Measurements from ENCODE around the gene KCNN2.
A peak's percentile ranks its signal among the peaks of the same experiment; 100 is the strongest.

The KCNN2 gene

DNA sequence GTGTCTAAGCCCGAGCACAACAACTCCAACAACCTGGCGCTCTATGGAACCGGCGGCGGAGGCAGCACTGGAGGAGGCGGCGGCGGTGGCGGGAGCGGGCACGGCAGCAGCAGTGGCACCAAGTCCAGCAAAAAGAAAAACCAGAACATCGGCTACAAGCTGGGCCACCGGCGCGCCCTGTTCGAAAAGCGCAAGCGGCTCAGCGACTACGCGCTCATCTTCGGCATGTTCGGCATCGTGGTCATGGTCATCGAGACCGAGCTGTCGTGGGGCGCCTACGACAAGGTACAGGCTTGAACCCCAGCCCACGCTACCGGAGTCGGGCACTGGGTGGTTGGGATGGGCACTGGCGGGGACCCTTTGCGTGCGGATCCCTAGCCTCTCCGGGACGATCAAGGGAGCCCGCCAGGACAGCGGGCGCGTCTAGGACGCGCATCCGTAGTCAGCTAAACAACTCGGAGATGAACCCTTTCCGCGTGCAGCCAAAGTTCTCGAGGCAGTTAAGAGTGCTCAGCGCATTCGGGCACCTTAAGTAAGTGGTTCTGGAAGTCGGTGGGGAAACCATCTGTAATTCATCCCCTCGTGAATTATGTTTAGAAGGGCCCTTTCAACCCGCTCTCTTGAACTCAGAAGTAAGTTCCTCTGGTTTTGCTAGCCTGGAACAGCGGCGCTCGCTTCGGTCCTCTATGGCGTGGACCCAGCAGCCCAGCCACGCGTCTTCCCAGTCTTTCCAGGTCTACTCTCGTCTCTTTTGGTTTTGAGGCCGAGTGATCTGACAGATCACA lies 1.3 kb downstream of the KCNN2 start:
- DNase-seq (ENCODE audit: low spot score): no peak

GRCh38 chr5:114363837-114364236 lies 2.0 kb downstream of the KCNN2 start:
- no peak for DNase-seq (ENCODE audit: low spot score)

DNA sequence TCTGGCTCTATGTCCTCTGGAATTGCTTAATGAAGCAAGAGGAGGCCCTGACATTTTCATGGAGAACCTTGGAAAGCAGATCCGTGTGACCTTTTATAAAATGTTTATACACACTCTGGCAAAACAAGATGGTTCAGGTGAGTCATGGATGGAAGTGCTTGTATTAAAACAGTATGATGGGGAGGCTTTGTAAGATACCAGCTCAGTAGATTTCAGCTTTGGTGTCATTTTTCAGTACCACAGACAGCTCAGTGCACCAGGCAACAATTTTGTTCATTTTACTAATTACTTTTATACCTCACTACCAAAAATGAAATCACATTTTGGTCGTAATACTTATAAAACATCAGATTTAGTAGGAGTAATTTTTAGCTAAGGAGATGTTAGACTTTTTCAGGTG lies 5.2 kb downstream of the KCNN2 start:
- DNase-seq (ENCODE audit: low spot score): no peak

DNA sequence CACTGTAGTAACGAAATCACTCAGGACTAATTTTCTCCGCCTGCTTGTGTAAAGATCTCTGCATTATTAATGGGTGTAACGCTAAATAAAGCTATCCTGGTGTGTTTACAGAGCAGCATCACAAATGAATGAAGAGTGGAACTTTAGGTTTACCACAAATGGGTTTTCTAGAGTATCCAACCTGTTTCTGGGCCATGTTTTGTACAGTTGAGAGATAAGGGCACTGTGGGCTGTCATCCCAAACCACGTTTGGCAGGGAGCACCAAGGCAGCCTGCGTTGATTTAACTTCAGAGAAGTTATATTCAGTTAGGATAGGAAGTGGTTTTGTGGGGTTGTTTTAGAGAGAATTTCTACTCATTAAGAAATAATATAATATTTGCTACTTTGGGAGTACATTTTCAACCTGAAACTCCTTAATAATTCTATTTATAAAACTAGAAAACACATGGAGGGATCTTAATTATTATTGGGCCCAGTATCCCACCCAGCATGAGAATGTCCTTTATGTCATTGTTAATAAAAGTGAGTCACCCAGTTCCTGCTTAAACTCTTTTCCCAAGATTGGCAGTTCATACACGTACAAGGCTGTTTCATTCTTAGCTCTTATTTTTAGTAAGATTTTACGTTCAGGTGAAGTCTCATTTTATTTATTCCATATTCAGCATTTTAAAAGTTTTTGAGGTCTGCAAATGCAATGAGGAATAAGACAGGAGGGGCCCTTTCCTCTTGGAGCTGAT lies 8.0 kb downstream of the KCNN2 start:
- DNase-seq (ENCODE audit: low spot score): no peak

GRCh38 chr5:114377050-114377844 lies 15.4 kb downstream of the KCNN2 start:
- no peak for DNase-seq (ENCODE audit: low spot score)

DNA sequence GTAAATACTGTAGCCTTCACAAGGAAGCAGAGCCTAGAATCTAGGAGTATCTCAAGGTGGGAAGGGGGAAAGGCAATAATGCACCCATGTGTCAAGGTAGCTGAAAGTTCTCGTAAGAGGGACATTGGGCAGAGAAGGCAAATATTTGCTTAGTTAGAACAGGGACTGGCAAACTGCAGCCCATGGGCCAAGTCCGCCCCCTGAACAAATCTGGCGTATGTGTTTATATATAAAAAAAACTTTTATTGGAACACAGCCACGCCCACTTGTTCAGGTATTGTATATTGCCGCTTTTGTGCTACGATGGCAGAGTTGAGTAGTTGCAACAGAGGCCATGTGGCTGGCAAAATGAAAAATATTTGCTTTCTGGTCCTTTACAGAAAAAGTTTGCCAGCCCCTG lies 16.1 kb downstream of the KCNN2 start:
- DNase-seq (ENCODE audit: low spot score): no peak

GRCh38 chr5:114380721-114381120 lies 18.9 kb downstream of the KCNN2 start:
- DNase-seq (ENCODE audit: low spot score): no peak

DNA sequence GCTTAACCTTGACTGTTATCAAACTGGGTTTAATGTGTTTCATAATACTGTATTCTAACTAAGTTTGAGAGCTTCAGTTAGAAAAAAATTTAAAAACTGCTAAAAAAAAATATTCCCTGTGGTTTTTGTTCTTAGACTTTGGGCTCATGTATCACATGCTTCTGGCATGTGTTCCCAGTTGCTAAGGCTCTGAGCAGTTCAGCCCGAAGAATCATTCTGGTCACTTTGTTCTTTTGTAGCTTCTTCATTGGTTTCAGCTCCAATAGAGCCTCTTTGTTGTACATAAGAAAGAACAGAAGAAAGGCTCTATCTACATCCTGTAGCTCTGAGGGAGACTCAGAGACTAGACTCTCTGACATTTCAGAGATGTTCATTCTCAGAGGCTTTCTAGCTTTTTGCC lies 25.6 kb downstream of the KCNN2 start:
- DNase-seq (ENCODE audit: low spot score): no peak

DNA sequence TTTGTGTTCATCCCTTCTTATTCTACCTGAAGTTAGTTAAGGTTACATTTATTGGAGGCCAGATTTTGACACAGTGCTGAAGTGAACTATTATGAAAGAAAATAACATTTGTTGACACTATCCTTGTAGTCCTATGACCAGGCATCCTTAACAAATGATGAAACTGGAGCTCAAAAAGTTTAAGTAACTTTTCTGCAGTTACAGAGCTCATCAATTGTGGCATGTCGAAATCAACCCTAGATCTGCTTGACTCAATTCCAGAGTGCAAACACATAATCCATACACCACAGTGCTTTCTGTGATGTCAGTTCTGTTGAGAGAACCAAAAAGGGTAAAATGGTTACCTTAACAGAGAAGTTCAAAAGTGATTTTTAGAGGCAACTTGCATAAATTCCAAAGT lies 28.6 kb downstream of the KCNN2 start:
- DNase-seq (ENCODE audit: low spot score): no peak

GRCh38 chr5:114391321-114391720 lies 29.5 kb downstream of the KCNN2 start:
- no peak for DNase-seq (ENCODE audit: low spot score)

DNA sequence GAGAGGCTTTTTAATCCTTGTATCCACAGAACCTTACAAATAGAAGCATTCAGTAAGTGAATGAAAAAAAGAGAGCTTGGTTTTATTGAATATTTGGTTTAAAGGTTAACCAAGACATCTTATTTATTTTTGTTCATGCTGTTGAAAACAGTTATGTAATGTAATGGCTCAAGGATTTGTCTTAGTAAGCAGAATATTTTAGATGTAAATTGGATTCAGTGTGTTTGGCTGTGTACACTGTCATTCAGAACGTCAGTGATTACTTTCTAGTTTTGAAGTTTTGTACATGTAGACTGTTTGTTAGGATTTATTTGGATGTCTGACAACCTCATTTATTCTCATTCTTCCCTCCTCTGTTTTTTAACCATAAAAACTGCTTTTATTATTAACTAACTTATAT lies 31.3 kb downstream of the KCNN2 start:
- no peak for DNase-seq (ENCODE audit: low spot score)

DNA sequence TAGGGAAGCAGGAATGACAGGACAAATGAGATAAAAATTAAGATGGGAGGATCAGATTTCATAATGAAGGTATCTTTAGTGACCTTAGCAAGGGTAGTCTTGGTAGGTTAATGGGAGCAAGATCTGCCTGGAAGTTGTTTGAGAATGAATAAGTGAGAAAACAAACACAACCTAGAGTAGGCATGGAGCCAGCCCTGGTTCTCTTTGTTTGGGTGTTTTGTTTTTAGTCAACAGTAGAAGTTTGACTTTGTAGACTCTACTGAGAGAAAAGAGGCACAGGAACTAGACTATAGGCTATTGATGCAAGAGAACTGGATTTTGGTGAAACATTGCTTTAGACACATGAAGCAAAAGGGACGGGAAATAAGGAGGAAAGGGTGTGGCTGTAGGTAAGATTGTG lies 40.3 kb downstream of the KCNN2 start:
- no peak for DNase-seq (ENCODE audit: low spot score)

- no peak for DNase-seq (ENCODE audit: low spot score)
Observed at GRCh38 chr5:114407783-114408182, 45.9 kb downstream of the KCNN2 start.

GRCh38 chr5:114408847-114409246 lies 47.0 kb downstream of the KCNN2 start:
- DNase-seq (ENCODE audit: low spot score): no peak

GRCh38 chr5:114411380-114411931 lies 49.6 kb downstream of the KCNN2 start:
- no peak for DNase-seq (ENCODE audit: low spot score)

- peak; percentile 3 for DNase-seq (ENCODE audit: low spot score)
Observed at GRCh38 chr5:114412510-114413171, 50.8 kb downstream of the KCNN2 start.

GRCh38 chr5:114415760-114416159 lies 53.9 kb downstream of the KCNN2 start:
- DNase-seq (ENCODE audit: low spot score): no peak

- no peak for DNase-seq (ENCODE audit: low spot score)
Observed at GRCh38 chr5:114416254-114416653, 54.4 kb downstream of the KCNN2 start.

DNA sequence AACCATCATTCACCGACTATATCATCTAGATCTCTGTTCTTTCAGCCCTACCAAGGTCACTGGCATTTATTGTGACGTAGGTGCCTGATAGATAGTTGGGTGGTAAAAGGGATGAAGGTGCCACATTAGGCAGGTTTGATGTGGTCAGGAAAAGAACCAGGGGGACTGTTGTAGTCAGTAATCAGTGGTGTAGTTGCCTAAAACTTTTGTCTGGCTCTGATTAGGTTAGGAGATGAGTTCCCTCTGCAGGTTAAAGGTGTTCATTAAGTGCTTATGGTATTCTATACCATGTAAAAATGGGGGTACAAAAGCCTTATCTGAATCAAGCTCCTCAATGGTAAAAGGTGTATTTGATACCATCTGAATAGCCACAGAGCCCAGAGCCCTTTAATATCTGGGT lies 55.6 kb downstream of the KCNN2 start:
- no peak for DNase-seq (ENCODE audit: low spot score)

GRCh38 chr5:114418176-114419066 lies 56.6 kb downstream of the KCNN2 start:
- no peak for DNase-seq (ENCODE audit: low spot score)

- DNase-seq (ENCODE audit: low spot score): no peak
Observed at GRCh38 chr5:114419067-114419388, 57.2 kb downstream of the KCNN2 start.

Measured in AG08395 (cell line).